Adrenal gland (tissue), 5 donors: ENCODE measurements around the gene IGSF3.

Source experiments
- POLR2A ChIP-seq, 2 donors: fragments of 450-650 bp; IDR thresholded peaks; one replicate each; pipeline ENCODE4 v1.6.1; 2017; ENCODE audit warnings: antibody characterized with exemption in 2 of 2, mild to moderate bottlenecking in 2 of 2, moderate library complexity in 1 of 2
- TF ChIP-seq, protein P1 (sequence below), 6 experiments: fragments of 450-650 bp in 4 of 6; fragments of 200-600 bp in 2 of 6; sonication (generic) in 1 of 6; IDR thresholded peaks; 1 replicate in 5 of 6; 2 replicates in 1 of 6; pipeline versions ENCODE4 v1.5.1 to v1.8.0; 2016 to 2021; ENCODE audit warnings: antibody characterized with exemption in 6 of 6, mild to moderate bottlenecking in 2 of 6, moderate library complexity in 1 of 6
- donor health status: DM: no; HTN: no; CAD: no.

- no peak for TF ChIP-seq POLR2A (IDR thresholded peaks at IDR 0.05)
- TF ChIP-seq, protein P1, sequence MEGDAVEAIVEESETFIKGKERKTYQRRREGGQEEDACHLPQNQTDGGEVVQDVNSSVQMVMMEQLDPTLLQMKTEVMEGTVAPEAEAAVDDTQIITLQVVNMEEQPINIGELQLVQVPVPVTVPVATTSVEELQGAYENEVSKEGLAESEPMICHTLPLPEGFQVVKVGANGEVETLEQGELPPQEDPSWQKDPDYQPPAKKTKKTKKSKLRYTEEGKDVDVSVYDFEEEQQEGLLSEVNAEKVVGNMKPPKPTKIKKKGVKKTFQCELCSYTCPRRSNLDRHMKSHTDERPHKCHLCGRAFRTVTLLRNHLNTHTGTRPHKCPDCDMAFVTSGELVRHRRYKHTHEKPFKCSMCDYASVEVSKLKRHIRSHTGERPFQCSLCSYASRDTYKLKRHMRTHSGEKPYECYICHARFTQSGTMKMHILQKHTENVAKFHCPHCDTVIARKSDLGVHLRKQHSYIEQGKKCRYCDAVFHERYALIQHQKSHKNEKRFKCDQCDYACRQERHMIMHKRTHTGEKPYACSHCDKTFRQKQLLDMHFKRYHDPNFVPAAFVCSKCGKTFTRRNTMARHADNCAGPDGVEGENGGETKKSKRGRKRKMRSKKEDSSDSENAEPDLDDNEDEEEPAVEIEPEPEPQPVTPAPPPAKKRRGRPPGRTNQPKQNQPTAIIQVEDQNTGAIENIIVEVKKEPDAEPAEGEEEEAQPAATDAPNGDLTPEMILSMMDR (IDR thresholded peaks at IDR 0.05) = no peak
Observed at GRCh38 chr1:116674751-116675150, 7.2 kb upstream of the IGSF3 start.
